GM19351 (cell line): ENCODE results near the gene FHAD1.
"Not testable (repeated sequence)": the region's sequence is repeated elsewhere in the genome, so short reads cannot be mapped to it uniquely, and the experiment has no call there.

Source experiments
- ATAC-seq: cut with Tn5 transposase; IDR thresholded peaks from one replicate; pipeline ENCODE4 v1.9.1; 2021; ENCODE audit warnings: mild to moderate bottlenecking, moderate library complexity; ENCODE audit not compliant: unreplicated experiment

FHAD1 gene

GRCh38 chr1:15412175-15412800 is 165.3 kb downstream of the FHAD1 start:
- no peak for ATAC-seq

- no peak for ATAC-seq
These were observed 165.8 kb downstream of the FHAD1 start for GRCh38 chr1:15412843-15413242.

GRCh38 chr1:15413563-15414444 is 166.8 kb downstream of the FHAD1 start:
- no peak for ATAC-seq

GRCh38 chr1:15414445-15414983 is 167.5 kb downstream of the FHAD1 start:
- ATAC-seq: no peak

GRCh38 chr1:15417059-15417934 is 170.3 kb downstream of the FHAD1 start:
- ATAC-seq: peak; percentile 43

GRCh38 chr1:15418806-15419515 is 171.9 kb downstream of the FHAD1 start:
- no peak for ATAC-seq

- no peak for ATAC-seq
These were observed 173.9 kb downstream of the FHAD1 start for GRCh38 chr1:15420853-15421465.

GRCh38 chr1:15422871-15423270 is 175.8 kb downstream of the FHAD1 start:
- no peak for ATAC-seq

- ATAC-seq: no peak
These were observed 176.5 kb downstream of the FHAD1 start for GRCh38 chr1:15423355-15424077.

GRCh38 chr1:15424146-15424667 is 177.2 kb downstream of the FHAD1 start:
- no peak for ATAC-seq

GRCh38 chr1:15424981-15425380 is 178.0 kb downstream of the FHAD1 start:
- ATAC-seq: no peak

- ATAC-seq: no peak
These were observed 178.5 kb downstream of the FHAD1 start for GRCh38 chr1:15425521-15425920.

- no peak for ATAC-seq
These were observed 178.9 kb downstream of the FHAD1 start for GRCh38 chr1:15425958-15426357.

- no peak for ATAC-seq
These were observed 179.7 kb downstream of the FHAD1 start for GRCh38 chr1:15426492-15427279.

- no peak for ATAC-seq
These were observed 180.2 kb downstream of the FHAD1 start for GRCh38 chr1:15427280-15427666.

- ATAC-seq: not testable (repeated sequence)
These were observed 181.2 kb downstream of the FHAD1 start for GRCh38 chr1:15428252-15428651.

- ATAC-seq: no peak
These were observed 181.9 kb downstream of the FHAD1 start for GRCh38 chr1:15428815-15429435.

- ATAC-seq: no peak
These were observed 182.7 kb downstream of the FHAD1 start for GRCh38 chr1:15429701-15430149.
